ENCODE results near the gene EFNA2. TPM values are rescaled to one million over a fixed set of nuclear protein-coding genes. Genes with fewer than 3 reads are reported as not detected.

Gene EFNA2
- total RNA-seq, 1 experiment from 2014 or later = not detected

DNA sequence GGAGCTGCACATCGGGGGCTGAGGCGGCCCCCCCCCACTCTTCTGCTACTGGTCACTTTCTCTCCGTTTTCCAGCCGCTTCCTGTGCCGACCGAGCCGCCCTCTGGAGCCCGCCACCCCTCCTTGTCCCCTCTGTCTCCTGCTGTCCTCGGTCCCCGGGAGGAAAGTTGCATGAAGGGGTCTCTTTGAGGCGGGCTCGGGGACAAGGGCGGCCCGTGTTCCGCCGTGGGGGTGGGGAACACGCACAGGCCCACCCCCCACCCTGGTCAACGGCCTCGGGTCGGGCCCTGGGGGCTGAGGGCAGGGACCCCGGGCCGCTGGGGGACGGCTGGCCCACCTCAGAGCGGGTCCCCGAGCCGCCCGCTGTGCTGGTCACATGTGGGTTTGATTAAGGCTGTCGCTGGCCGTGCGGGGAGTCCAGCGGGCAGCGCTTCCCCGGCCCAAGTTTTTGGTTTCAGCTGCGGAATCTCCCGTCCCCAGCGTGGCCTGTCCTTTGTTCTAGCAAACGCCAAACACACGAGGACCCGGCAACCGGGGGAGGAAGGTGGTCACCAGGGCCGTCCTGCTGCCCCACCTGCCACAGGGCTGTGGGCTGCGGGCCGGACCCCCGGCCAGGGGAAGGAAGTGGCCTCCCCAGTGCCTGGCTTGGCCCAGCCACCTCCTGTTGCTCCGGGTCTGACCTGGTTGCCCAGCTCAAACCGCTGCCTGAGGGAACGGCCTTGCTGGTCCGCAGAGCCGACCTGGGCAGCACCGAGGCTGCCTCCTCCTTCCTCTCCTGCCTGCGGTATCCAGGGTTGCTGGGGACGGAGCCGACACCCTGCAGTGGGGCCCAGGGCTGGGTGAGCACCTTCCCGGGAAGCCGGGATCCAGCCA lies 1.9 kb downstream of the EFNA2 start:
- H3K4me1 ChIP-seq (ENCODE audit: insufficient read depth, low read length) = no peaks in the 10 kb centered on the region
- H3K36me3 ChIP-seq (ENCODE audit: low read depth, low read length) = no peaks in the 10 kb centered on the region
- peak overlapping the region; percentile 8; the same call in 1 of the 2 replicates for H3K4me2 ChIP-seq (ENCODE audit: low read length)
- no peaks in the 10 kb centered on the region for H4K20me1 ChIP-seq (ENCODE audit: low read length)
- H2AFZ ChIP-seq (ENCODE audit: low read length) = no peak overlapping the region
- no peak overlapping the region for H3K9ac ChIP-seq (ENCODE audit: low read length)
- no peak overlapping the region for H3K27ac ChIP-seq (ENCODE audit: low read length)
- peaks cover 45% of the 10 kb centered on the region for H3K27me3 ChIP-seq (ENCODE audit: low read length)
- no peaks in the 10 kb centered on the region for H3F3A ChIP-seq (ENCODE audit: low read length, unreplicated experiment)
- DNase-seq (no peak), ATAC-seq (peak; percentile 52)
- intact Hi-C loops (cut with micrococcal nuclease) = no loop called here
- H3K9me2 ChIP-seq (replicated peaks; ENCODE audit: low read length) = no peaks in the 10 kb centered on the region
- H3K9me3 ChIP-seq (ENCODE audit: low read length) = no peaks in the 10 kb centered on the region
- no peak overlapping the region for H3K4me3 ChIP-seq (ENCODE audit: low read length)
- TF ChIP-seq EZH2phosphoT487 (IDR thresholded peaks at IDR 0.05; ENCODE audit: borderline replicate concordance, low read length) (no peak), EZH2 (IDR thresholded peaks at IDR 0.05; ENCODE audit: low read length, unreplicated experiment) (no peak)
- TF ChIP-seq, protein P1, sequence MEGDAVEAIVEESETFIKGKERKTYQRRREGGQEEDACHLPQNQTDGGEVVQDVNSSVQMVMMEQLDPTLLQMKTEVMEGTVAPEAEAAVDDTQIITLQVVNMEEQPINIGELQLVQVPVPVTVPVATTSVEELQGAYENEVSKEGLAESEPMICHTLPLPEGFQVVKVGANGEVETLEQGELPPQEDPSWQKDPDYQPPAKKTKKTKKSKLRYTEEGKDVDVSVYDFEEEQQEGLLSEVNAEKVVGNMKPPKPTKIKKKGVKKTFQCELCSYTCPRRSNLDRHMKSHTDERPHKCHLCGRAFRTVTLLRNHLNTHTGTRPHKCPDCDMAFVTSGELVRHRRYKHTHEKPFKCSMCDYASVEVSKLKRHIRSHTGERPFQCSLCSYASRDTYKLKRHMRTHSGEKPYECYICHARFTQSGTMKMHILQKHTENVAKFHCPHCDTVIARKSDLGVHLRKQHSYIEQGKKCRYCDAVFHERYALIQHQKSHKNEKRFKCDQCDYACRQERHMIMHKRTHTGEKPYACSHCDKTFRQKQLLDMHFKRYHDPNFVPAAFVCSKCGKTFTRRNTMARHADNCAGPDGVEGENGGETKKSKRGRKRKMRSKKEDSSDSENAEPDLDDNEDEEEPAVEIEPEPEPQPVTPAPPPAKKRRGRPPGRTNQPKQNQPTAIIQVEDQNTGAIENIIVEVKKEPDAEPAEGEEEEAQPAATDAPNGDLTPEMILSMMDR (conservative IDR thresholded peaks at IDR 0.05; ENCODE audit: low read depth, low read length) = no peak
- BruUV-seq (replicated peaks) = no TSS peak
- CTCF ChIA-PET = no interaction called here
- POLR2A ChIA-PET (ENCODE audit: unreplicated experiment) = no interaction called here
- H3K79me2 ChIP-seq (ENCODE audit: low read length) = no peaks in the 10 kb centered on the region

DNA sequence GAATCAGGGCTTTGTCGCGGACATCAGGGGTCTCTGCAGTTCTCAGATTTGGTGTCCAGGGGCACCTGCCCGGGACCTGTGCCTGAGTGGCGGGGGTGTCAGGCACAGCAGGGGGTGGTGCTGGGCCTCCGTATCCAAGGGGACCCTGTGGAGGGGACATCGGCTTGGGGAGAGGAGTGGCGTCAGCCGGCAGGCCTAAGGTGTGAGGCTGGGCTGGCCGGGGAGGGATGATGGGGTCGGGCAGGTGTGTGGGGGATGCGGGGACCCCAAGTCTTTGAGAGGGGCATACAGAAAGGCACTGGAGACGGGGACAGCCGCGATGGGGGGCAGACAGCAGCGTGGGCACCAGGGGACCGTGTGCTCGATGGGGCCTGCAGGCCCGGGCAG lies 2.5 kb downstream of the EFNA2 start:
- TF ChIP-seq EZH2 (IDR thresholded peaks at IDR 0.05; ENCODE audit: low read length, unreplicated experiment) (no peak), EZH2phosphoT487 (IDR thresholded peaks at IDR 0.05; ENCODE audit: borderline replicate concordance, low read length) (no peak)
- TF ChIP-seq, protein P1 (conservative IDR thresholded peaks at IDR 0.05; ENCODE audit: low read depth, low read length) = no peak
- H3K36me3 ChIP-seq (ENCODE audit: low read depth, low read length) = no peaks in the 10 kb centered on the region
- no peaks in the 10 kb centered on the region for H4K20me1 ChIP-seq (ENCODE audit: low read length)
- no peaks in the 10 kb centered on the region for H3K79me2 ChIP-seq (ENCODE audit: low read length)
- no peaks in the 10 kb centered on the region for H3F3A ChIP-seq (ENCODE audit: low read length, unreplicated experiment)
- BruUV-seq (replicated peaks) = no TSS peak
- intact Hi-C loops (cut with micrococcal nuclease) = no loop called here
- no peak overlapping the region for H3K4me3 ChIP-seq (ENCODE audit: low read length)
- H3K9me3 ChIP-seq (ENCODE audit: low read length) = no peaks in the 10 kb centered on the region
- CTCF ChIA-PET = no interaction called here
- no peak overlapping the region for H3K27ac ChIP-seq (ENCODE audit: low read length)
- H3K9ac ChIP-seq (ENCODE audit: low read length) = no peak overlapping the region
- POLR2A ChIA-PET (ENCODE audit: unreplicated experiment) = no interaction called here
- H3K4me2 ChIP-seq (ENCODE audit: low read length) = no peak overlapping the region
- ATAC-seq = no peak
- no peak for DNase-seq
- H3K27me3 ChIP-seq (ENCODE audit: low read length) = peaks cover 45% of the 10 kb centered on the region
- H3K9me2 ChIP-seq (replicated peaks; ENCODE audit: low read length) = no peaks in the 10 kb centered on the region
- H2AFZ ChIP-seq (ENCODE audit: low read length) = no peak overlapping the region
- no peaks in the 10 kb centered on the region for H3K4me1 ChIP-seq (ENCODE audit: insufficient read depth, low read length)

All from PC-3 (cell line).